Measurements from ENCODE around the gene DAAM2. TPM values are rescaled to one million over a fixed set of nuclear protein-coding genes. Genes with fewer than 3 reads are reported as not detected.

DAAM2 gene
- total RNA-seq, 1 donor from 2014 or later, result 37.2 TPM

- DNase-seq, result no peak
These were observed 140.3 kb downstream of the DAAM2 start for GRCh38 chr6:39932386-39932910.

GRCh38 chr6:39933669-39934130 lies 141.5 kb downstream of the DAAM2 start:
- DNase-seq, result no peak

GRCh38 chr6:39934131-39934757 lies 142.1 kb downstream of the DAAM2 start, which contains the start of gene MOCS1:
MOCS1 (minus strand) TSS chr6:39934462; CDS start chr6:39934417, 45 bp downstream.
- DNase-seq, result peak; percentile 76

GRCh38 chr6:39935241-39935640 lies 143.1 kb downstream of the DAAM2 start:
- peak; percentile 50 for DNase-seq

GRCh38 chr6:39936857-39937256 lies 144.7 kb downstream of the DAAM2 start:
- no peak for DNase-seq

- no peak for DNase-seq
These were observed 145.6 kb downstream of the DAAM2 start for GRCh38 chr6:39937686-39938333.

- peak; percentile 25 for DNase-seq
These were observed 146.8 kb downstream of the DAAM2 start for GRCh38 chr6:39938773-39939654.

GRCh38 chr6:39941138-39941537 lies 149.0 kb downstream of the DAAM2 start:
- DNase-seq, result no peak

- no peak for DNase-seq
These were observed 149.6 kb downstream of the DAAM2 start for GRCh38 chr6:39941820-39942219.

- no peak for DNase-seq
These were observed 150.9 kb downstream of the DAAM2 start for GRCh38 chr6:39942903-39943580.

GRCh38 chr6:39945626-39946025 lies 153.4 kb downstream of the DAAM2 start:
- no peak for DNase-seq

GRCh38 chr6:39947611-39948068 lies 155.5 kb downstream of the DAAM2 start:
- no peak for DNase-seq

- DNase-seq, result no peak
These were observed 156.1 kb downstream of the DAAM2 start for GRCh38 chr6:39948199-39948791.

- no peak for DNase-seq
These were observed 158.0 kb downstream of the DAAM2 start for GRCh38 chr6:39950125-39950720.

- no peak for DNase-seq
These were observed 159.0 kb downstream of the DAAM2 start for GRCh38 chr6:39951191-39951590.

GRCh38 chr6:39951716-39952115 lies 159.5 kb downstream of the DAAM2 start:
- DNase-seq, result no peak

- DNase-seq, result no peak
These were observed 160.0 kb downstream of the DAAM2 start for GRCh38 chr6:39952167-39952566.

GRCh38 chr6:39953076-39953618 lies 161.0 kb downstream of the DAAM2 start:
- DNase-seq, result no peak

All from tongue (tissue), 2 donors.